ENCODE measurements around the gene PTCD2.

Gene PTCD2

GRCh38 chr5:72295539-72295938 lies 24.6 kb upstream of the PTCD2 start:
- no peak for TF ChIP-seq FOXP2 (optimal IDR thresholded peaks at IDR 0.05; ENCODE audit: borderline replicate concordance, extremely low read depth, extremely low read length, insufficient read depth)

GRCh38 chr5:72296256-72296655 lies 23.9 kb upstream of the PTCD2 start:
- no peak for TF ChIP-seq SIN3A (IDR thresholded peaks at IDR 0.05; ENCODE audit: borderline replicate concordance, insufficient read depth, low read length)
- no peak for TF ChIP-seq REST (IDR thresholded peaks at IDR 0.05; ENCODE audit: insufficient read depth in 1 of 2, low read depth in 2 of 2, low read length in 2 of 2)
- TF ChIP-seq FOXP2 (optimal IDR thresholded peaks at IDR 0.05; ENCODE audit: borderline replicate concordance, extremely low read depth, extremely low read length, insufficient read depth): no peak
- no peak for TF ChIP-seq TAF1 (IDR thresholded peaks at IDR 0.05; ENCODE audit: borderline replicate concordance, insufficient read depth, low read length)
- TF ChIP-seq POLR2AphosphoS5 (IDR thresholded peaks at IDR 0.05; ENCODE audit: low read depth, low read length): no peak

- no peak for TF ChIP-seq POLR2AphosphoS5 (IDR thresholded peaks at IDR 0.05; ENCODE audit: low read depth, low read length)
- no peak for TF ChIP-seq FOXP2 (optimal IDR thresholded peaks at IDR 0.05; ENCODE audit: borderline replicate concordance, extremely low read depth, extremely low read length, insufficient read depth)
- TF ChIP-seq SIN3A (IDR thresholded peaks at IDR 0.05; ENCODE audit: borderline replicate concordance, insufficient read depth, low read length): no peak
- no peak for TF ChIP-seq REST (IDR thresholded peaks at IDR 0.05; ENCODE audit: insufficient read depth in 1 of 2, low read depth in 2 of 2, low read length in 2 of 2)
- TF ChIP-seq TAF1 (IDR thresholded peaks at IDR 0.05; ENCODE audit: borderline replicate concordance, insufficient read depth, low read length): no peak
These were observed 21.5 kb upstream of the PTCD2 start for GRCh38 chr5:72298711-72299110.

- TF ChIP-seq SIN3A (IDR thresholded peaks at IDR 0.05; ENCODE audit: borderline replicate concordance, insufficient read depth, low read length): no peak
- TF ChIP-seq TAF1 (IDR thresholded peaks at IDR 0.05; ENCODE audit: borderline replicate concordance, insufficient read depth, low read length): no peak
- TF ChIP-seq POLR2AphosphoS5 (IDR thresholded peaks at IDR 0.05; ENCODE audit: low read depth, low read length): no peak
- no peak for TF ChIP-seq REST (IDR thresholded peaks at IDR 0.05; ENCODE audit: insufficient read depth in 1 of 2, low read depth in 2 of 2, low read length in 2 of 2)
- TF ChIP-seq FOXP2 (optimal IDR thresholded peaks at IDR 0.05; ENCODE audit: borderline replicate concordance, extremely low read depth, extremely low read length, insufficient read depth): no peak
These were observed 19.4 kb upstream of the PTCD2 start for GRCh38 chr5:72300590-72301339.

- TF ChIP-seq SIN3A (IDR thresholded peaks at IDR 0.05; ENCODE audit: borderline replicate concordance, insufficient read depth, low read length): no peak
- TF ChIP-seq FOXP2 (optimal IDR thresholded peaks at IDR 0.05; ENCODE audit: borderline replicate concordance, extremely low read depth, extremely low read length, insufficient read depth): no peak
- no peak for TF ChIP-seq TAF1 (IDR thresholded peaks at IDR 0.05; ENCODE audit: borderline replicate concordance, insufficient read depth, low read length)
- no peak for TF ChIP-seq POLR2AphosphoS5 (IDR thresholded peaks at IDR 0.05; ENCODE audit: low read depth, low read length)
- TF ChIP-seq REST (IDR thresholded peaks at IDR 0.05; ENCODE audit: insufficient read depth in 1 of 2, low read depth in 2 of 2, low read length in 2 of 2): no peak
These were observed 18.6 kb upstream of the PTCD2 start for GRCh38 chr5:72301557-72301956.
